HL-60 (cell line): Measurements from ENCODE around the gene GCNT1.

Experiments used
- CTCF ChIP-seq: IDR thresholded peaks from one replicate; pipeline ENCODE4 v1.5.1; 2011; ENCODE audit warnings: low read length, control low read depth, inconsistent platforms; ENCODE audit not compliant: insufficient read depth
- GABPA ChIP-seq: IDR thresholded peaks from 2 replicates; pipeline ENCODE4 v1.6.1; 2012; ENCODE audit warnings: low read depth
- SPI1 ChIP-seq: IDR thresholded peaks from 2 replicates; pipeline ENCODE4 v1.6.1; 2012; ENCODE audit warnings: low read depth, mild to moderate bottlenecking, borderline replicate concordance

GRCh38 chr9:76431601-76432000 lies 27.4 kb upstream of the GCNT1 start:
- TF ChIP-seq CTCF (no peak), GABPA (no peak), SPI1 (no peak)
